GM12878 (cell line): ENCODE data around the gene ISCU. TPM values are rescaled to one million over a fixed set of nuclear protein-coding genes. Genes with fewer than 3 reads are reported as not detected.
A peak's percentile ranks its signal among the peaks of the same experiment; 100 is the strongest.

Experiments used
- ATAC-seq: fragments of 200-7000 bp; cut with Tn5 transposase; 3 replicates; pipeline ENCODE4 v1.9.1; 2020; ENCODE audit warnings: mild to moderate bottlenecking, moderate library complexity
- BruUV-seq: library from RNA; stranded (reverse); fragments of 400-500 nt; replicated peaks from 2 replicates; lab custom pipeline; 2021; lab: Mats Ljungman, UMichigan
- CTCF ChIA-PET: fragments of 300-600 bp; sonication (Branson Sonifier 250); formaldehyde crosslinking; extraction: SDS; loops from one replicate; lab custom pipeline; 2021; ENCODE audit warnings: inconsistent platforms; lab: Yijun Ruan, JAX
- POLR2A ChIA-PET: fragments of 350-600 bp; formaldehyde crosslinking; extraction: SDS; loops from one replicate; lab custom pipeline; 2021; ENCODE audit warnings: inconsistent platforms; lab: Charles Lee
- RAD21 ChIA-PET: fragments of 300-600 bp; sonication (Branson Sonifier 250); formaldehyde crosslinking; loops from one replicate; lab custom pipeline; 2023; ENCODE audit warnings: antibody characterized with exemption; ENCODE audit not compliant: unreplicated experiment; lab: Charles Lee
- SMC1A ChIA-PET: fragments of 300-600 bp; sonication (Branson Sonifier 250); formaldehyde crosslinking; loops from one replicate; lab custom pipeline; 2023; ENCODE audit not compliant: unreplicated experiment, uncharacterized antibody; lab: Charles Lee
- DNase-seq: peaks from one replicate; pipeline ENCODE4 v3.0.0-alpha.2; 2011; ENCODE audit warnings: low read depth, low spot score
- FAIRE-seq: peaks from 3 replicates; lab custom pipeline; 2011; peaks lifted over from hg19 to GRCh38; lab: Jason Lieb, UNC
- H2AFZ ChIP-seq: 2 replicates; pipeline ENCODE4 v1.6.0; 2011; ENCODE audit warnings: low read depth, low read length, control low read depth; ENCODE audit not compliant: control insufficient read depth
- H3K27ac ChIP-seq: 2 replicates; pipeline ENCODE4 v1.5.1; 2011; ENCODE audit warnings: control low read depth; ENCODE audit not compliant: control insufficient read depth, insufficient read depth
- H3K27me3 ChIP-seq, 2 experiments: replicated peaks in 1 of 2; 2 replicates each; pipeline versions ENCODE4 v1.6.0 to v1.6.1; 2011; ENCODE audit warnings: low read length in 1 of 2; ENCODE audit not compliant: control insufficient read depth in 2 of 2, insufficient read depth in 2 of 2
- H3K36me3 ChIP-seq, 2 experiments: 2 replicates each; pipeline ENCODE4 v1.5.1; 2011; ENCODE audit warnings: low read length in 1 of 2; ENCODE audit not compliant: control insufficient read depth in 2 of 2, insufficient read depth in 2 of 2
- H3K4me1 ChIP-seq: 2 replicates; pipeline ENCODE4 v1.6.1; 2011; ENCODE audit warnings: mild to moderate bottlenecking, low read length, moderate library complexity, mixed read lengths; ENCODE audit not compliant: control insufficient read depth, insufficient read depth
- H3K4me2 ChIP-seq: 2 replicates; pipeline ENCODE4 v1.6.0; 2011; ENCODE audit warnings: control low read depth; ENCODE audit not compliant: control insufficient read depth, insufficient read depth
- H3K4me3 ChIP-seq: fragments of 200-600 bp; sonication (generic); 2 replicates; pipeline ENCODE4 v1.5.1; 2016
- H3K79me2 ChIP-seq: 2 replicates; pipeline ENCODE4 v1.6.0; 2011; ENCODE audit warnings: low read length; ENCODE audit not compliant: control insufficient read depth, insufficient read depth
- H3K9ac ChIP-seq: 2 replicates; pipeline ENCODE4 v1.8.0; 2011; ENCODE audit warnings: low read length, control low read depth, mixed read lengths; ENCODE audit not compliant: control insufficient read depth, insufficient read depth
- H3K9me3 ChIP-seq: replicated peaks from 3 replicates; pipeline ENCODE4 v1.5.1; 2011; ENCODE audit warnings: mild to moderate bottlenecking, low read length; ENCODE audit not compliant: control insufficient read depth, insufficient read depth
- H4K20me1 ChIP-seq: 2 replicates; pipeline ENCODE4 v1.6.0; 2011; ENCODE audit not compliant: control insufficient read depth, insufficient read depth
- ASH2L ChIP-seq: fragments of 300-600, 200-600 bp; sonication (generic); IDR thresholded peaks from 2 replicates; pipeline ENCODE4 v1.6.1; 2017; ENCODE audit warnings: low read depth, mild to moderate bottlenecking, borderline replicate concordance
- CBX5 ChIP-seq: sonication (generic); IDR thresholded peaks from 2 replicates; pipeline ENCODE4 v1.6.1; 2016; ENCODE audit warnings: low read depth, moderate library complexity, mild to moderate bottlenecking, inconsistent platforms
- CHD2 ChIP-seq: IDR thresholded peaks from 2 replicates; pipeline ENCODE4 v1.6.1; 2011; ENCODE audit warnings: low read depth, low read length, improper control_type of control experiment, borderline replicate concordance
- EGR1 ChIP-seq, 2 experiments: IDR thresholded peaks; 1 replicate in 1 of 2; 2 replicates in 1 of 2; pipeline ENCODE4 v1.6.1; 2011 to 2012; ENCODE audit warnings: low read depth in 2 of 2, low read length in 2 of 2, borderline replicate concordance in 1 of 2, mild to moderate bottlenecking in 1 of 2, moderate library complexity in 1 of 2
- IKZF2 ChIP-seq, 2 experiments: fragments of 450-650 bp; IDR thresholded peaks; 2 replicates each; pipeline ENCODE4 v1.6.1; 2017; ENCODE audit warnings: mild to moderate bottlenecking in 2 of 2, moderate library complexity in 2 of 2
- NR2F1 ChIP-seq: fragments of 450-650 bp; conservative IDR thresholded peaks from 2 replicates; pipeline ENCODE4 v1.6.1; 2017; ENCODE audit warnings: mild to moderate bottlenecking
- RAD21 ChIP-seq: IDR thresholded peaks from 2 replicates; pipeline ENCODE4 v1.6.1; 2011; ENCODE audit warnings: mild to moderate bottlenecking, low read depth, low read length, moderate library complexity; ENCODE audit not compliant: insufficient read depth
- USF2 ChIP-seq: IDR thresholded peaks from 2 replicates; pipeline ENCODE4 v1.6.1; 2011; ENCODE audit warnings: low read depth, low read length, improper control_type of control experiment, borderline replicate concordance
- whole genome bisulfite sequencing: methylation state at CpG from one replicate; pipeline ENCODE4 v1.1.6; 2016; ENCODE audit warnings: low lambda C conversion rate; ENCODE audit not compliant: insufficient replicate concordance, insufficient coverage; ENCODE audit errors: missing lambda C conversion rate; 5-methylcytosine and 5-hydroxymethylcytosine counted together
- in situ Hi-C: fragments of 300-500 bp; cut with MboI; formaldehyde crosslinking; loops from 9 replicates; pipeline ENCODE4 v1.14.3; 2018; ENCODE audit warnings: mixed read lengths
- intact Hi-C: fragments of 100-400 bp; cut with micrococcal nuclease; formaldehyde crosslinking; loops from one replicate; pipeline ENCODE4 v1.14.2; 2022; ENCODE audit not compliant: unreplicated experiment
- polyA plus RNA-seq, 11 experiments: library from polyadenylated mRNA; depleted of rRNA in 4 of 11; unstranded in 6 of 11; stranded (reverse) in 5 of 11; fragments of >200 nt; fragmentation: Nextera tagmentation in 4 of 11; fragmentation: Illumina TruSeq in 1 of 11; extraction: Ambion mirVana in 4 of 11; extraction: Trizol in 1 of 11; gene quantifications; 1 replicate in 1 of 11; 2 replicates in 10 of 11; pipeline versions ENCODE4 v1.2.1 to v1.2.3, GENCODE V29; 2011 to 2016; ENCODE audit warnings: inconsistent platforms in 2 of 11, missing spikeins in 2 of 11, low read depth in 1 of 11
- total RNA-seq, 4 experiments: library from RNA; depleted of rRNA in 3 of 4; stranded (reverse); fragments of >200 nt in 3 of 4; fragmentation: Illumina TruSeq in 1 of 4; extraction: Trizol in 1 of 4; gene quantifications; 2 replicates each; pipeline versions ENCODE4 v1.2.1 to v1.2.3, GENCODE V29; 2013 to 2021
- TF ChIP-seq, protein P1 (sequence below): fragments of 450-650 bp; conservative IDR thresholded peaks from 2 replicates; pipeline ENCODE4 v1.6.1; 2017; ENCODE audit warnings: mild to moderate bottlenecking, moderate library complexity

Gene ISCU
- total and polyA plus RNA-seq, 10 of the 15 experiments (the other 5 are each of a cell fraction or from before 2014, with no cell fraction given) = 32.8 to 260 (median 127) TPM

GRCh38 chr12:108538616-108539195, 23.7 kb upstream of the ISCU start:
- no TSS peak for BruUV-seq
- ATAC-seq = no peak
- Histone ChIP-seq H3K27ac (no peak overlapping the region), H2AFZ (no peak overlapping the region), H4K20me1 (no peaks in the 10 kb centered on the region), H3K9me3 (no peaks in the 10 kb centered on the region), H3K27me3 (no peaks in the 10 kb centered on the region), H3K79me2 (peaks cover 45% of the 10 kb centered on the region), H3K4me2 (no peak overlapping the region), H3K36me3 (peaks cover 9 to 66% of the 10 kb centered on the region in 2 experiments)
- CTCF ChIA-PET = interaction anchor here (1.5 kb wide), 1 partner anchor 16 kb away, joined by 3 read pairs; no protein-coding TSS in a partner anchor
- intact Hi-C loops = no loop called here
- POLR2A ChIA-PET = no interaction called here
- RAD21 ChIA-PET = no interaction called here
- WGBS = 92% methylated on average over 10 of the region's 10 CpGs
- no peak for TF ChIP-seq NR2F1
- TF ChIP-seq, all 136 proteins: peak for 0
- H3K9ac ChIP-seq = no peak overlapping the region
- no peak overlapping the region for H3K4me3 ChIP-seq
- SMC1A ChIA-PET = no interaction called here
- in situ Hi-C loops = no loop called here
- peaks cover 19% of the 10 kb centered on the region for H3K4me1 ChIP-seq
- no peak for FAIRE-seq
- DNase-seq = no peak

GRCh38 chr12:108542320-108542719, 20.1 kb upstream of the ISCU start:
- Histone ChIP-seq H2AFZ (no peak overlapping the region), H3K79me2 (peaks cover 55% of the 10 kb centered on the region), H3K9ac (no peak overlapping the region), H3K36me3 (peaks cover 16 to 57% of the 10 kb centered on the region in 2 experiments), H3K27me3 (no peaks in the 10 kb centered on the region), H3K9me3 (no peaks in the 10 kb centered on the region), H3K4me2 (peak overlapping the region; percentile 84), H3K4me1 (peaks cover 23% of the 10 kb centered on the region), H4K20me1 (no peaks in the 10 kb centered on the region), H3K27ac (peak overlapping the region; percentile 88; the same call in 1 of the 2 replicates), H3K4me3 (no peak overlapping the region)
- ATAC-seq (no peak), FAIRE-seq (no peak), DNase-seq (no peak)
- POLR2A ChIA-PET = interaction anchor here (0.6 to 2.0 kb wide), 4 partner anchors 14 to 76 kb away, joined by 5 to 8 read pairs (median 6); partner anchors contain the start of gene ISCU
- RAD21 ChIA-PET = interaction anchor here (2.6 to 2.7 kb wide), 3 partner anchors 18 to 75 kb away, joined by 10 to 13 read pairs (median 11); partner anchors contain the start of gene SART3
- intact Hi-C loops (no loop called here), in situ Hi-C loops (no loop called here)
- SMC1A ChIA-PET = interaction anchor here (0.9 to 1.4 kb wide), 2 partner anchors 28 to 118 kb away, joined by 3 read pairs; no protein-coding TSS in a partner anchor
- 97% methylated on average over 4 of the region's 4 CpGs for WGBS
- BruUV-seq = no TSS peak
- CTCF ChIA-PET = interaction anchor here (1.4 to 2.2 kb wide), 4 partner anchors 11 to 26 kb away, joined by 3 to 9 read pairs (median 4); partner anchors contain the start of gene ISCU
- TF ChIP-seq USF2 = no peak
- no peak for TF ChIP-seq RAD21
- TF ChIP-seq EGR1 (IDR thresholded peaks at IDR 0.05; ENCODE audit: borderline replicate concordance in 1 of 2, low read depth in 2 of 2, low read length in 2 of 2) = no peak
- TF ChIP-seq, protein P1, sequence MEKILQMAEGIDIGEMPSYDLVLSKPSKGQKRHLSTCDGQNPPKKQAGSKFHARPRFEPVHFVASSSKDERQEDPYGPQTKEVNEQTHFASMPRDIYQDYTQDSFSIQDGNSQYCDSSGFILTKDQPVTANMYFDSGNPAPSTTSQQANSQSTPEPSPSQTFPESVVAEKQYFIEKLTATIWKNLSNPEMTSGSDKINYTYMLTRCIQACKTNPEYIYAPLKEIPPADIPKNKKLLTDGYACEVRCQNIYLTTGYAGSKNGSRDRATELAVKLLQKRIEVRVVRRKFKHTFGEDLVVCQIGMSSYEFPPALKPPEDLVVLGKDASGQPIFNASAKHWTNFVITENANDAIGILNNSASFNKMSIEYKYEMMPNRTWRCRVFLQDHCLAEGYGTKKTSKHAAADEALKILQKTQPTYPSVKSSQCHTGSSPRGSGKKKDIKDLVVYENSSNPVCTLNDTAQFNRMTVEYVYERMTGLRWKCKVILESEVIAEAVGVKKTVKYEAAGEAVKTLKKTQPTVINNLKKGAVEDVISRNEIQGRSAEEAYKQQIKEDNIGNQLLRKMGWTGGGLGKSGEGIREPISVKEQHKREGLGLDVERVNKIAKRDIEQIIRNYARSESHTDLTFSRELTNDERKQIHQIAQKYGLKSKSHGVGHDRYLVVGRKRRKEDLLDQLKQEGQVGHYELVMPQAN = no peak
- no peak for TF ChIP-seq IKZF2 (IDR thresholded peaks at IDR 0.05)
- no peak for TF ChIP-seq CHD2
- no peak for TF ChIP-seq ASH2L
- no peak for TF ChIP-seq CBX5
